Body of pancreas (tissue), 4 donors: ENCODE measurements around the gene PRKRIP1. TPM values are rescaled to one million over a fixed set of nuclear protein-coding genes. Genes with fewer than 3 reads are reported as not detected.
"Not testable (repeated sequence)": the region's sequence is repeated elsewhere in the genome, so short reads cannot be mapped to it uniquely, and the experiment has no call there.

Experiments
- ATAC-seq: fragments of 150-250 bp; one replicate; pipeline ENCODE4 v1.9.1; 2016
- DNase-seq, 4 donors: peaks; one replicate each; pipeline ENCODE4 v3.0.0-alpha.2; 2019
- H3K27ac ChIP-seq, 4 donors: fragments of 200-600 bp; sonication (generic); 1 replicate in 3 of 4; 2 replicates in 1 of 4; pipeline versions ENCODE4 v1.5.1 to v1.6.1; 2016 to 2019; ENCODE audit warnings: mild to moderate bottlenecking in 1 of 4, mixed read lengths in 1 of 4, moderate library complexity in 1 of 4
- H3K27me3 ChIP-seq, 2 donors: fragments of 200-600 bp; sonication (generic); one replicate each; pipeline ENCODE4 v1.6.0; 2016; ENCODE audit warnings: mild to moderate bottlenecking in 1 of 2
- H3K36me3 ChIP-seq, 2 donors: fragments of 200-600 bp; sonication (generic); replicated peaks in 1 of 2; 2 replicates each; pipeline ENCODE4 v1.5.1; 2016; ENCODE audit warnings: low read depth in 2 of 2; ENCODE audit not compliant: insufficient read depth in 1 of 2
- H3K4me1 ChIP-seq: fragments of 200-600 bp; sonication (generic); one replicate; pipeline ENCODE4 v1.6.0; 2016
- H3K4me3 ChIP-seq, 2 donors: fragments of 200-600 bp; sonication (generic); 1 replicate in 1 of 2; 2 replicates in 1 of 2; pipeline ENCODE4 v1.5.1; 2016 to 2019
- H3K9me3 ChIP-seq, 3 donors: fragments of 200-600 bp; sonication (generic); 1 replicate in 2 of 3; 2 replicates in 1 of 3; pipeline ENCODE4 v1.5.1; 2016
- POLR2A ChIP-seq, 3 donors: fragments of 450-650 bp; IDR thresholded peaks; one replicate each; pipeline ENCODE4 v1.6.1; 2016; ENCODE audit warnings: antibody characterized with exemption in 3 of 3, mild to moderate bottlenecking in 2 of 3
- WGBS, 2 donors: methylation state at CpG; one replicate each; pipeline ENCODE4 v1.1.5; 2017; 5-methylcytosine and 5-hydroxymethylcytosine counted together
- intact Hi-C: fragments of 100-400 bp; cut with DNase I; formaldehyde crosslinking; loops from one replicate; pipeline ENCODE4 v1.15.1; 2023
- total RNA-seq, 2 donors: library from RNA; depleted of rRNA; stranded (reverse); fragments of >200 nt; gene quantifications; one replicate each; pipeline ENCODE4 v1.1.0, GENCODE V29; 2016
- TF ChIP-seq, protein P1 (sequence below), 7 experiments: fragments of 450-650 bp in 4 of 7; fragments of 200-600 bp in 3 of 7; sonication (generic) in 3 of 7; IDR thresholded peaks; one replicate each; pipeline ENCODE4 v1.5.1; 2016 to 2019; ENCODE audit warnings: antibody characterized with exemption in 7 of 7

Gene PRKRIP1
- total RNA-seq = 10 to 100 TPM; 25.2 to 40.2 TPM

- Histone ChIP-seq H3K9me3 (no peaks in the 10 kb centered on the region), H3K36me3 (peaks cover 0 to 3% of the 10 kb centered on the region in 2 donors), H3K4me3 (peak within 1 kb of the TSS; percentile 84 to 87), H3K27me3 (no peaks in the 10 kb centered on the region), H3K27ac (peak within 1 kb of the TSS; percentile 60 to 84 (median 72)), H3K4me1 (peaks cover 17% of the 10 kb centered on the region)
- 0% methylated on average over 19 to 57 of the region's 59 CpGs for WGBS, 2 donors
- TF ChIP-seq, protein P1, sequence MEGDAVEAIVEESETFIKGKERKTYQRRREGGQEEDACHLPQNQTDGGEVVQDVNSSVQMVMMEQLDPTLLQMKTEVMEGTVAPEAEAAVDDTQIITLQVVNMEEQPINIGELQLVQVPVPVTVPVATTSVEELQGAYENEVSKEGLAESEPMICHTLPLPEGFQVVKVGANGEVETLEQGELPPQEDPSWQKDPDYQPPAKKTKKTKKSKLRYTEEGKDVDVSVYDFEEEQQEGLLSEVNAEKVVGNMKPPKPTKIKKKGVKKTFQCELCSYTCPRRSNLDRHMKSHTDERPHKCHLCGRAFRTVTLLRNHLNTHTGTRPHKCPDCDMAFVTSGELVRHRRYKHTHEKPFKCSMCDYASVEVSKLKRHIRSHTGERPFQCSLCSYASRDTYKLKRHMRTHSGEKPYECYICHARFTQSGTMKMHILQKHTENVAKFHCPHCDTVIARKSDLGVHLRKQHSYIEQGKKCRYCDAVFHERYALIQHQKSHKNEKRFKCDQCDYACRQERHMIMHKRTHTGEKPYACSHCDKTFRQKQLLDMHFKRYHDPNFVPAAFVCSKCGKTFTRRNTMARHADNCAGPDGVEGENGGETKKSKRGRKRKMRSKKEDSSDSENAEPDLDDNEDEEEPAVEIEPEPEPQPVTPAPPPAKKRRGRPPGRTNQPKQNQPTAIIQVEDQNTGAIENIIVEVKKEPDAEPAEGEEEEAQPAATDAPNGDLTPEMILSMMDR (IDR thresholded peaks at IDR 0.05) = no peak
- peak; percentile 14 to 74 (median 63) for TF ChIP-seq POLR2A (IDR thresholded peaks at IDR 0.05)
- intact Hi-C loops = no loop called here
- peak; percentile 84 to 93 (median 86) for DNase-seq
- peak; percentile 94 for ATAC-seq
Observed at GRCh38 chr7:102395873-102396709, at the start of gene PRKRIP1. Gene PRKRIP1, plus strand, starts transcription at chr7:102396363. Its CDS starts 49 bp downstream, at chr7:102396412.

GRCh38 chr7:102346983-102347382, 49.2 kb upstream of the PRKRIP1 start:
- intact Hi-C loops, DNase-seq, ATAC-seq, H3K27me3 ChIP-seq, H3K36me3 ChIP-seq, H3K4me3 ChIP-seq, H3K9me3 ChIP-seq, H3K27ac ChIP-seq, H3K4me1 ChIP-seq: not testable (repeated sequence)
- 56 to 86% methylated on average over 2 of the region's 6 CpGs for WGBS, 2 donors

DNA sequence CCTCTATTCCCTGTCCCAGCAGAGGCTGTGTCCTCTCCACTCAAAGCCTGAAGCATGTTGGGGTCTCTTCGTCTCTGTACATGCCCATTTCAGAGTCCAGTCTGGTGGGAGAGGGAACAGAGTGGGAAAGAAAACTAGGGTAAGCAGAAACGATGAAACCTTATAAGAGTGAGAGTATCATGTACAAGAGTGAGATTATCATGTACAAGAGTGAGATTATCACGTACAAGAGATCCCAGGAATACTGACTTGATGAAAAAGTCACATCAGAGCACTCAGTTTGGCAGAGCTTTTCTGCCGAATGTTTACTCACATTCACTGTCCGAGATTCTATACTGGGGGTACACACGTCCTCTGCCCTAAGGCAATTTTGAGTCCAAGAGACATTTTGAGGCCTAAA, 39.8 kb upstream of the PRKRIP1 start, which contains the start of gene SPDYE6:
Gene SPDYE6 (minus strand): TSS at position 101 of the 400 bp plus-strand sequence. CDS start 421 bp downstream, outside the sequence.
- H3K9me3 ChIP-seq, H3K4me1 ChIP-seq, H3K27me3 ChIP-seq, H3K4me3 ChIP-seq, DNase-seq, H3K36me3 ChIP-seq, H3K27ac ChIP-seq, ATAC-seq, intact Hi-C loops: not testable (repeated sequence)
- WGBS, 2 donors = no CpG with 5 or more reads among the region's 6 CpGs

DNA sequence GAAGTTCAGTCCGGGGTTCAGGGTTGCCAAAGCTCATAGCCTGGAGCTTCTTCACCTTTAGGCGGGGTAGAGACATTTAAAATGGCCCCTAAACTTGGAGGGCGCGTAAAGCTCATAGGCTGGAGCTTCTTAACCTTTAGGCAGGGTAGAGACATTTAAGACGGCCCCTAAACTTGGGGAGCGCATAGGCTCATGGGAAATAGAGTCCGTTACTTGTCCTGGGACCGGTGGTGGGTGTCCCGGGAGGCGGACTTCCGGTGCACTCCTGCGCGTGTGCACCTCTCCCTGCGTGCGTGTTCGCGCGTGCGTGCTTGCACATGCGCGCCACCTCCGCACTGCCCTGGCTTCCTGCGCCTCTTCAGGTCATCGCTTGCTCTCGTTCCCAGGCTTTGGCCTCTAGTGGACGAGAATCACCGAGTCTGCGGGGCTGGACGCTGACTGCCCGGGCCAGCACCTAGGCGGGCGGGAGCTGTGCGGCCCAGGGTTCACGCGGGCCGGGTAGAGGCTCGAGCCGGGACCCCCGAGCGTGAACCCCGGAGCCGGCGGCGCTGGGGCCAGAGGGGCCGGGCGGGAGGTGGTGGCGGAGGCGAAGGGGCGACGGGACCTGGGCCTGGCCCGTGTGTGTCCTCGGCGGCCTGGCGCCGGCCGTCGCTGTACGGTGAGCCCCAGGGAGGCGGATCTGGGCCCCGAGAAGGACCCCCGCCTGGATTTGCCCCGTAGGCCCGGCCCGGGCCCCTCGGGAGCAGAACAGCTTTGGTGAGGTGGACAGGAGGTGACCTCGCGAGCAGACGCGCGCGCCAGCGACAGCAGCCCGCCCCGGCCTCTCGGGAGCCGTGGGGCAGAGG, 32.4 kb upstream of the PRKRIP1 start:
- DNase-seq = peak; percentile 95 to 99 (median 98)
- H3K27ac ChIP-seq = peak overlapping the region; percentile 80 to 90 (median 89)
- H3K4me3 ChIP-seq = peak overlapping the region; percentile 59 to 92
- H3K4me1 ChIP-seq, H3K36me3 ChIP-seq, H3K27me3 ChIP-seq, H3K9me3 ChIP-seq, intact Hi-C loops: not testable (repeated sequence)
- 0% methylated on average over 2 to 56 of the region's 76 CpGs for WGBS, 2 donors
- ATAC-seq = peak; percentile 99
- TF ChIP-seq, protein P1 (IDR thresholded peaks at IDR 0.05) = peak in 4 of 7 experiments; percentile 33 to 46 (median 40)
- TF ChIP-seq POLR2A (IDR thresholded peaks at IDR 0.05) = peak; percentile 74 to 91 (median 86)

GRCh38 chr7:102364394-102364886, 31.7 kb upstream of the PRKRIP1 start:
- DNase-seq, H3K27me3 ChIP-seq, H3K9me3 ChIP-seq, intact Hi-C loops, H3K36me3 ChIP-seq, H3K4me1 ChIP-seq, ATAC-seq: not testable (repeated sequence)
- WGBS, 2 donors = 0% methylated on average over 3 to 14 of the region's 20 CpGs
- H3K4me3 ChIP-seq = peak overlapping the region; percentile 59 to 92
- H3K27ac ChIP-seq = peak overlapping the region; percentile 80 to 90 (median 89)

GRCh38 chr7:102365390-102365789, 30.8 kb upstream of the PRKRIP1 start:
- H3K27ac ChIP-seq, intact Hi-C loops, H3K9me3 ChIP-seq, ATAC-seq, H3K27me3 ChIP-seq, H3K4me3 ChIP-seq, H3K36me3 ChIP-seq, DNase-seq, H3K4me1 ChIP-seq: not testable (repeated sequence)
- WGBS, 2 donors = 32 to 39% methylated on average over 6 to 7 of the region's 7 CpGs

DNA sequence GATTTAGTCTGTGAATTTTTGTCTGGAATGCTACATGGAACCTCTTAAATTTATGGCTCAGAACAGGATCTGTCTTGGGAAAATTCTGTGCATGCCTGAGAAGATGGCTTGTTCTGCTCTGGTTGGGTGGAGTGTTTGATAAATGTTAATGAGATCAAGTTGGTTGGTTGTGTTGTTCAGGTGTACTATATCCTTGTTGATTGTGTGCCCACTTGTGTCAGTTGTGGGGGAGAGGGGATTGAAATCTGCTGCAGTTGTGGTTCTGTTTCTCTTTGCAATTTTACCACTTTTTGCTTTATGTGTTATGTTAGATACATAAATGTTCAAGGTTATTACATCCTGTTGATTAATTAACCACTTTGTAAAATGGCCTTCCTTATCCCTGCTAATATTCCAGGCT, 26.1 kb upstream of the PRKRIP1 start:
- H3K4me3 ChIP-seq, H3K27me3 ChIP-seq, H3K9me3 ChIP-seq, DNase-seq, H3K36me3 ChIP-seq, intact Hi-C loops, H3K27ac ChIP-seq, ATAC-seq, H3K4me1 ChIP-seq: not testable (repeated sequence)

- H3K4me3 ChIP-seq, H3K36me3 ChIP-seq, H3K4me1 ChIP-seq, intact Hi-C loops, H3K9me3 ChIP-seq, H3K27me3 ChIP-seq: not testable (repeated sequence)
- H3K27ac ChIP-seq = peak overlapping the region in 1 of 4 donors; percentile 39
- ATAC-seq = peak; percentile 56
- WGBS, 2 donors = 17 to 43% methylated on average over 2 of the region's 2 CpGs
- DNase-seq = peak; percentile 36 to 58 (median 52)
Observed at GRCh38 chr7:102372796-102373195, 23.4 kb upstream of the PRKRIP1 start.
